MM.1S (cell line): ENCODE measurements around the gene S100A6.

ENCODE experiments used
- EZH2 ChIP-seq: fragments of 300-600 bp; sonication (generic); optimal IDR thresholded peaks from 2 replicates; pipeline ENCODE3; 2017; ENCODE audit warnings: low read depth, mild to moderate bottlenecking, antibody characterized with exemption, low read length, mixed read lengths
- EZH2phosphoT487 ChIP-seq: fragments of 300-600 bp; sonication (generic); IDR thresholded peaks from 2 replicates; pipeline ENCODE4 v1.6.1; 2018; ENCODE audit warnings: antibody characterized with exemption, low read length
- TF ChIP-seq, protein P1 (sequence below): fragments of 300-600 bp; sonication (generic); IDR thresholded peaks from 2 replicates; pipeline ENCODE4 v1.5.1; 2016; ENCODE audit warnings: antibody characterized with exemption, low read length, mixed read lengths

DNA sequence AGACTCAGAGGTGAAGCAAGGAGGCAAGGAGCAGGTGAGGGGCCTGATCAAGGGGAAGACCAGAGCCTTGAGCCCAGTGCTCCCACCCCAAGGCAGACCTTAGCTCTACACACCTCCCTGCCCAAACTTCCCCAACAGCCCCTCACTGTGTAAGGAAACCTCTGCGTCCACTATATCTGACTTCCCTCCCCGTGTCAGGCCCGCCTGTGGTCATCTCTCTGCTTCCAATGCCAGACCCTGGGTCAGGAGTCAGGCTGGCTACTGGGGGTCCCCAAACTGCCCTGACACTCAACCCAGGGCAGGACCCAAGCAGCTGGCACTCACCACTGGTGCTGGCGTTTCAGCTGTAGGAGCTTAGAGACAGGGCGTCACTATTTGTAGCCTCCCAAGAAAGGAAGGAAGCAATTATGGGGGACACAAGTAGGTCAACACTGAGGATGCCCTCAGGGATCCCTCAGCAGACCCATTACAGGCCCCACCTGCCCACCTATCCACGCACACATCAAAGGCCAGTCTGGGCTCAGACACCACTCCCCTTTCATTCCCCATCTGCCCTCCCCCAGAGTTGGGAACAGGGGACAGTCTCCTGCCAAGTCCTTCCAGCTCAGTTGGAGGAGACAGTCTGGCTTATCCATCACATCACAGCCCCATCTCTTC, 14.1 kb upstream of the S100A6 start:
- TF ChIP-seq, protein P1, sequence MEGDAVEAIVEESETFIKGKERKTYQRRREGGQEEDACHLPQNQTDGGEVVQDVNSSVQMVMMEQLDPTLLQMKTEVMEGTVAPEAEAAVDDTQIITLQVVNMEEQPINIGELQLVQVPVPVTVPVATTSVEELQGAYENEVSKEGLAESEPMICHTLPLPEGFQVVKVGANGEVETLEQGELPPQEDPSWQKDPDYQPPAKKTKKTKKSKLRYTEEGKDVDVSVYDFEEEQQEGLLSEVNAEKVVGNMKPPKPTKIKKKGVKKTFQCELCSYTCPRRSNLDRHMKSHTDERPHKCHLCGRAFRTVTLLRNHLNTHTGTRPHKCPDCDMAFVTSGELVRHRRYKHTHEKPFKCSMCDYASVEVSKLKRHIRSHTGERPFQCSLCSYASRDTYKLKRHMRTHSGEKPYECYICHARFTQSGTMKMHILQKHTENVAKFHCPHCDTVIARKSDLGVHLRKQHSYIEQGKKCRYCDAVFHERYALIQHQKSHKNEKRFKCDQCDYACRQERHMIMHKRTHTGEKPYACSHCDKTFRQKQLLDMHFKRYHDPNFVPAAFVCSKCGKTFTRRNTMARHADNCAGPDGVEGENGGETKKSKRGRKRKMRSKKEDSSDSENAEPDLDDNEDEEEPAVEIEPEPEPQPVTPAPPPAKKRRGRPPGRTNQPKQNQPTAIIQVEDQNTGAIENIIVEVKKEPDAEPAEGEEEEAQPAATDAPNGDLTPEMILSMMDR, result no peak
- TF ChIP-seq EZH2, result no peak
- TF ChIP-seq EZH2phosphoT487, result no peak
